SH-SY5Y (cell line): Measurements from ENCODE around the gene TNFSF15.

Source experiments
- GATA2 ChIP-seq: IDR thresholded peaks from 2 replicates; pipeline ENCODE4 v1.6.1; 2011; ENCODE audit warnings: mild to moderate bottlenecking, low read depth, low read length
- GATA3 ChIP-seq: IDR thresholded peaks from 2 replicates; pipeline ENCODE4 v1.6.1; 2011; ENCODE audit warnings: low read depth, mild to moderate bottlenecking, low read length, moderate library complexity

GRCh38 chr9:114759512-114760341, 46.1 kb downstream of the TNFSF15 start:
- TF ChIP-seq GATA2: no peak
- no peak for TF ChIP-seq GATA3
